ENCODE results near the gene SERPINA7.
"Not testable (repeated sequence)": the region's sequence is repeated elsewhere in the genome, so short reads cannot be mapped to it uniquely, and the experiment has no call there.

DNA sequence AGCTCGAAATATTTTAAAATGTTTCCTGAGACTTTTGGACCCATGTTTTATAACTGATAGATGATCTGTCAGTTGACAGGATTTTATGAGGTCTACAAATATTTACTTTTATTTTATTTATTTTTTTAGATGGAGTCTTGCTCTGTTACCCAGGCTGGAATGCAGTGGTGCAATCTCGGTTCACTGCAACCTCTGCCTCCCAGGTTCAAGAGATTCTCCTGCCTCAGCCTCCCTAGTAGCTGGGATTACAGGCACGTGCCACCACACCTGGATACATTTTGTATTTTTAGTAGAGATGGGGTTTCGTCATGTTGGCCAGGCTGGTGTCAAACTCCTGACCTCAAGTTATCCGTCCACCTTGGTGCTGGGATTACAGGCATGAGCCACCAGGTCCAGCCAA is 50.0 kb downstream of the SERPINA7 start:
- TF ChIP-seq, protein P1, sequence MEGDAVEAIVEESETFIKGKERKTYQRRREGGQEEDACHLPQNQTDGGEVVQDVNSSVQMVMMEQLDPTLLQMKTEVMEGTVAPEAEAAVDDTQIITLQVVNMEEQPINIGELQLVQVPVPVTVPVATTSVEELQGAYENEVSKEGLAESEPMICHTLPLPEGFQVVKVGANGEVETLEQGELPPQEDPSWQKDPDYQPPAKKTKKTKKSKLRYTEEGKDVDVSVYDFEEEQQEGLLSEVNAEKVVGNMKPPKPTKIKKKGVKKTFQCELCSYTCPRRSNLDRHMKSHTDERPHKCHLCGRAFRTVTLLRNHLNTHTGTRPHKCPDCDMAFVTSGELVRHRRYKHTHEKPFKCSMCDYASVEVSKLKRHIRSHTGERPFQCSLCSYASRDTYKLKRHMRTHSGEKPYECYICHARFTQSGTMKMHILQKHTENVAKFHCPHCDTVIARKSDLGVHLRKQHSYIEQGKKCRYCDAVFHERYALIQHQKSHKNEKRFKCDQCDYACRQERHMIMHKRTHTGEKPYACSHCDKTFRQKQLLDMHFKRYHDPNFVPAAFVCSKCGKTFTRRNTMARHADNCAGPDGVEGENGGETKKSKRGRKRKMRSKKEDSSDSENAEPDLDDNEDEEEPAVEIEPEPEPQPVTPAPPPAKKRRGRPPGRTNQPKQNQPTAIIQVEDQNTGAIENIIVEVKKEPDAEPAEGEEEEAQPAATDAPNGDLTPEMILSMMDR (IDR thresholded peaks at IDR 0.05): not testable (repeated sequence)
- TF ChIP-seq POLR2A (IDR thresholded peaks at IDR 0.05): not testable (repeated sequence)
